ENCODE results near the gene TM4SF20.
A peak's percentile ranks its signal among the peaks of the same experiment; 100 is the strongest.

TM4SF20 gene

DNA sequence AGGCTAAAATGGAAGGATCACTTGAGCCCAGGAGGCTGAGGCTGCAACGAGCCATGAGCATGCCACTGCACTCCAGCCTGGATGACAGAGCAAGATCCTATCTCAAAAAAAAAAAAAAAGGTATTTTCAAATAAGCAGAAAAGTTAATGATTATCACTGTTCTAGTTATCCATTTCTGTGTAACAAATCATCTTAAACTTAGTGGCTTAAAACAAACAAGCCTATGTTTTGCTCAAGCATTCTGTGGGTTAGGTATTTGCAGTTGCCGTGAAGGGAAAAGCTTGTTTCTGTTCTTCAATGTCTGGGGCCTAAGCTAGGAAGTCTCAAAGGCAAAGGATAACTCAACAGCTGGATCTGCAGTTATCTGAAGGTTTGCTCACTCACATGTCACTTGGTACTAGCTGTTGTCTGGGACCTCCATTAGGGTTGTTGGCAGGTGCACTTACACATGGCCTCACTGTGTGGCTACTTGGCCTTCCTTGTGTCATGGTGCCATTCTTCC is 40.0 kb downstream of the TM4SF20 start:
- Histone ChIP-seq H3K36me3 (replicated peaks) (peaks cover 48% of the 10 kb centered on the region), H3K4me3 (no peak overlapping the region), H3K4me1 (peaks cover 19% of the 10 kb centered on the region), H3K9me3 (no peaks in the 10 kb centered on the region), H3K27me3 (ENCODE audit: low read depth) (no peaks in the 10 kb centered on the region)
- in situ Hi-C loops (cut with MboI; ENCODE audit: low sequenced_read_pairs), result no loop called here
- DNase-seq (ENCODE audit: low spot score in 2 of 2), result no peak

DNA sequence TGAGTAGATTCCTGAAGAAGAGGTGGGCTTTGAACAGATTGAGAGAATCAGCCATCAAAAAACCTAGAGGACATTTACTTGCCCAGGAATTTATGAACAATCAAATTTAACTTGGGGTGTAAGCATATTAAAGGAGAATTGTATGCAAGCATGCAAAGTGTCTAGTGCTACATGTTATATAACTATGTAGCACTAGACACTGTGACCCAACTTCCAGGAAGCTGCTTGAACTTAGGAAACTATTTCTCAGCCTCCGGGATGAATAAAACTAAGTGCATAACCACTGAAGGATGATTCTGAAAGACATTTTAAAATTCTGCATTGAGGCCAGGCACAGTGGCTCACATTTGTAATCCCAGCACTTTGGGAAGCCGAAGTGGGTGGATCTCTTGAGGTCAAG is 41.7 kb downstream of the TM4SF20 start:
- no peak for DNase-seq (ENCODE audit: low spot score in 2 of 2)
- Histone ChIP-seq H3K36me3 (replicated peaks) (peaks cover 54% of the 10 kb centered on the region), H3K4me3 (no peak overlapping the region), H3K27me3 (ENCODE audit: low read depth) (no peaks in the 10 kb centered on the region), H3K4me1 (peaks cover 17% of the 10 kb centered on the region), H3K9me3 (no peaks in the 10 kb centered on the region)
- in situ Hi-C loops (cut with MboI; ENCODE audit: low sequenced_read_pairs), result no loop called here

DNA sequence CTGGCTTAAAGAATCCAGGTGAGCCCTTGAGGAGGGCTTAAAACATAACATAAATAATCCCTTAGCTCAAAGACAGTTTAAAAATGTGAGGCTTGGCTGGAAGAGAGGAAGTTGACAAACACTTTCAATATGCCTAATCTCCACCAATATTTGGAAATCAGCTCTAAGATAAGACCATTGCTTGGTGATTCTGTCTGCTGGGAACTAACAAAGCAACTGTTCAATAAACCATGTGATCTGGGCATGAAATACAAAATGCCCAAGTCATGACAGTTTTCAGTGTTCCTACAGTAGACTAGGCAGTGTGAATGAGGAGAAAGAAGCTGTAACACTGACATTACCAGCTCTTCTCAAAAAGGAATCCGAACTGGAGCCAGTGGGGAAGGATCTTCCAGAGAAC is 43.4 kb downstream of the TM4SF20 start:
- H3K4me3 ChIP-seq, result no peak overlapping the region
- in situ Hi-C loops (cut with MboI; ENCODE audit: low sequenced_read_pairs), result no loop called here
- H3K9me3 ChIP-seq, result no peaks in the 10 kb centered on the region
- H3K27me3 ChIP-seq (ENCODE audit: low read depth), result no peaks in the 10 kb centered on the region
- DNase-seq (ENCODE audit: low spot score in 2 of 2), result no peak
- peaks cover 62% of the 10 kb centered on the region for H3K36me3 ChIP-seq (replicated peaks)
- H3K4me1 ChIP-seq, result no peaks in the 10 kb centered on the region; the same call in 1 of the 2 replicates

DNA sequence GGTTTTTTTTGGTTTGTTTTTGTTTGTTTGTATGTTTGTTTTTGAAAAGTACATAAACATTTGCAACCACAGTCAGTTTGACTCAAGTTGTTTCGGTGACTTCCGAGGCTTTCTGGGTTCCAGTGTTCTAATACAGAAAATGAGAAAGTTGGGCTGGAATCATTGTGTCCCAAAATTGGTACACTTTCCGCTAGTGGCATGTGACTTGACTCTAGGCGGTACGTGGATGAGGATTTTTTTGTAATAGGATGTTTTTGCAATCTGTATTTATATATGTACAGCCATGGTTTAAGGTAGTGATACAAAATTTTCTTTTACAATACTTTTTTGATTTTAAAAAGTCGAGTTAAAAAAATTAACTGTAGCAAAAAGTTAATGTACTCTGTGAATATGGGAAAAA is 52.3 kb downstream of the TM4SF20 start:
- Histone ChIP-seq H3K4me1 (peaks cover 43% of the 10 kb centered on the region), H3K27me3 (ENCODE audit: low read depth) (no peaks in the 10 kb centered on the region), H3K9me3 (peaks cover 7% of the 10 kb centered on the region; the same call in 1 of the 2 replicates), H3K4me3 (peak overlapping the region; percentile 73), H3K36me3 (replicated peaks) (peaks cover 12% of the 10 kb centered on the region)
- in situ Hi-C loops (cut with MboI; ENCODE audit: low sequenced_read_pairs), result no loop called here
- DNase-seq (ENCODE audit: low spot score in 2 of 2), result no peak

DNA sequence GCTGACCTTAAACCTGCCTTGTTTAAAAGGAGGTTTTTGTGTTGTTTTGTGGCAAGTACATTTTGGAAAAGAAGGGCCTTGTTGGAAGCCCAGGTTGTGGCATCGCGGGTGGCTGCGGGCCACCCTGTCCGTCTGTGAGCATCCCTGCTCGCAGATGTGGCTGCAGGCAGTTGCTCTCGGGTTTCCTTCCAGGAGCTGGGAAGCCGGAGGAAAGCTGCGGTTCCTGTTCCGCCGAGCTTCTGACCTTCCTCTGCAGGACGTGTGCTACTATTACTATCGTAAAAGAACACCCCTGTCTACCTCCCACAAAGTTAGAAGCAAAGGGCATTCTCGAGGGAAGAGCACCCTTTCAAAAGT is 53.3 kb downstream of the TM4SF20 start:
- in situ Hi-C loops (cut with MboI; ENCODE audit: low sequenced_read_pairs), result no loop called here
- Histone ChIP-seq H3K27me3 (ENCODE audit: low read depth) (no peaks in the 10 kb centered on the region), H3K9me3 (peaks cover 7% of the 10 kb centered on the region; the same call in 1 of the 2 replicates), H3K4me1 (peaks cover 43% of the 10 kb centered on the region), H3K4me3 (peak overlapping the region; percentile 73), H3K36me3 (replicated peaks) (peaks cover 4% of the 10 kb centered on the region)
- peak; percentile 59 to 61 for DNase-seq (ENCODE audit: low spot score in 2 of 2)

DNA sequence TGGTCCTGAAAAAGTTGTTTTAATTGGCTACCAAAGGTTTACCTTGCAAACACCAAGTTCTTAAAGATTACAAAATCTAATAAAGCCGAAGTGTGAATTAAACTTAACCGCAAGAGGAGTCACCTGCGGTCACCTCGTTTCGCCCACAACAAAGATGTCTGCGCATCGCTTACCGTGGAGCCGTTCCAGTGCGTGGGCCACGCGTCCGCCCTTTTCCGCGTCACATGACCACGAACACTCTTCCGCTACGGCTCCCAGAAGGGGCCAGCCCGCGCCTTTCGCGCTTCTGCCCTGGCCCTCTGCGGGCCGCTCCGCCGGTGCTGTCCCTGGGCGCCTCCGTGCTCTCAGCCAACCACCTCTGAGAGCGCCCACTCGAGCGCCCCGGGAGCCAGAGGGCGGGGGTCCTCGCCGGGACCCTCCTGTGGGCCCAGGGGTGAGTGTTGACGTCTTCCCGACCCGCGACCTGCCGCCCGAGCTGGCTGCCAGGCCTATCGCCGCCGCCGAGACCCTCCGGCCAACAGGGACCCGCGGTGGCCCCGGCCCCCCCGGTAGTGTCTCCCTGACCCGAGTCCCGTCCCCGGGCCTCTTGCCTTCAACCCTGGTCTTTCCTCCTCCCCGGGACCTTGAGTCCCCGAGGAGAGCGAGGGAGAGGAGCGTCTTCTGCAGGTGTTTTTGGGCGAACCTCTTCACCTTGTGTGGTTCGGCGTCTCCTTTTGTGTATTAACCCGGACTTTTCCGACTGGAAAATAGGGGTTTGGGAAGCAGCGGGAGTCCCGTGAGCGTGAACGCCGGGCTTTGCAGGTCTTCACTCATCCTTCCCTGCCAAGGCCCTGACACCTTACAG is 53.9 kb downstream of the TM4SF20 start, which contains the start of gene MFF:
Gene MFF (plus strand): TSS at position 257 of the 844 bp plus-strand sequence. CDS start 5,415 bp downstream, outside the sequence.
- Histone ChIP-seq H3K36me3 (replicated peaks) (no peaks in the 10 kb centered on the region; the same call in 1 of the 2 replicates), H3K4me1 (peaks cover 43% of the 10 kb centered on the region), H3K9me3 (peaks cover 7% of the 10 kb centered on the region; the same call in 1 of the 2 replicates), H3K4me3 (peak within 1 kb of the TSS; percentile 73), H3K27me3 (ENCODE audit: low read depth) (no peaks in the 10 kb centered on the region)
- in situ Hi-C loops (cut with MboI; ENCODE audit: low sequenced_read_pairs), result no loop called here
- peak; percentile 89 to 94 for DNase-seq (ENCODE audit: low spot score in 2 of 2)

DNA sequence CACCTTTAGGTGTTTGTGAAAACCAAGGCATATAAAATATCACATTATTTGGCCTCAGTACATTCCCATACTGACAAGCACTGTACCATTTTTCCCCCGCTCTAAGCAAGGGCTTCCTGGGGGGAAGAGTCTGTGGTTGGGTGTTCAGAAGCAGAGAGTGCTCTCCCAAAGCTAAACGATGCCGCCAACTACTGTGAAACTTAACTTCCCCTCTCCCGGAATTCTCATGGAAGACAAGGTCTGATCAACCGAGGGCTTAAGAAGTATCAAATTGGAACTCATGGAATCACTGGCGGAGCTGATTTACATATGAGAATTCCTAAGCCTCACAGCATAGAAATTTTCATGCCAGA is 54.5 kb downstream of the TM4SF20 start:
- peaks cover 7% of the 10 kb centered on the region; the same call in 1 of the 2 replicates for H3K9me3 ChIP-seq
- H3K4me1 ChIP-seq, result peaks cover 37% of the 10 kb centered on the region
- no peaks in the 10 kb centered on the region for H3K36me3 ChIP-seq (replicated peaks)
- DNase-seq (ENCODE audit: low spot score in 2 of 2), result peak; percentile 41 to 69
- no peaks in the 10 kb centered on the region for H3K27me3 ChIP-seq (ENCODE audit: low read depth)
- peak overlapping the region; percentile 73 for H3K4me3 ChIP-seq
- in situ Hi-C loops (cut with MboI; ENCODE audit: low sequenced_read_pairs), result no loop called here

DNA sequence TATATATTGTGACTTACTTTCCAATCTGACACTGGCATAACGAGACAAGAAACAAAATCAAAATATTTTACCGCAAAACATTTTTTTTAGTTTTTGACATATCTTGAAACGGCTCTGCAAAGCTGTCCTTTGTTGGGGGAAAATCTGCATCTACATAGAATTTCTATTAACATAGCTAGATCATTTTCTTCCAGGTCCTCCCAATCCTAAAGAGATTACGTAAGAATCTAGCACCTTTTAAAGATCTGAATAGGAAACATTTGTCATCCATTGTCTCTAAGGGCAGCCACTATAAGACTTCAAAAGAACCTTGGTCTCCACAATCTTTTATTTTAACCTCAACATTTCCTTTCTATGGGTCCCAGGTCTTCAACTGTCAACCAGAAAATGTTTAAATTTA is 55.3 kb downstream of the TM4SF20 start:
- peak in 1 of 2 experiments; percentile 69 for DNase-seq (ENCODE audit: low spot score in 2 of 2)
- in situ Hi-C loops (cut with MboI; ENCODE audit: low sequenced_read_pairs), result no loop called here
- Histone ChIP-seq H3K36me3 (replicated peaks) (no peaks in the 10 kb centered on the region), H3K27me3 (ENCODE audit: low read depth) (no peaks in the 10 kb centered on the region), H3K9me3 (peaks cover 7% of the 10 kb centered on the region; the same call in 1 of the 2 replicates), H3K4me1 (peaks cover 29% of the 10 kb centered on the region), H3K4me3 (no peak overlapping the region)

DNA sequence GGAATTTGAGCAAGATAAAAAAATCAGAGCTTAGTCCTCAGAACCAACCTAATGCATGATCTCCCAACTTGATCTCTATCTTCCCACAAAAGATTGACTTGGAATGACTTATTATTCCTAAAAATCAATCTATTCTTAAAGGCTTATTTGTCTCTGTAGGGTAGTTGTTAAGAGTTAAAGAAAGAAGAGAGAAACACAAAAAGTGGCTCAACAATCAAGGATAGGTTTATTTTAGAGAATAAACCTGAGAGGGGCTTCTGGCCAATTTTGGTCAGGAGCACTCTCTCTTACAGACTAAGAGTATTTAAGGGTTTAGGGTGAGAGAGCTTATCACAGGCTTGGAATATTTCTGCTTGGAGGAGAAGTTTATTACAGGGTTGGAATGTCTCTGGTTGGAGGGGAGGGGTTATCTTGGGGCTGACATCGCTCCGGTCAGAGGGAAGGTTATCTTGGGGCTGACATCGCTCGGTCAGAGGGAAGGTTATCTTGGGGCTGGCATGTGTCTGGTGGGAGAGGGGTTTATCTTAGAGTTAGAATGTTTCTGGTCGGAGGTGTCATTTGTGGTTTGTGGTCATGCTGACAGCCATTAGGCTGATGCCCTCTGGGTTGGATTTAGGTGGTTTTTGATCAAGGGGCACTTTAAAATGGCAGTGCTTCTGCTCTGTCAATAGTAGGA is 56.4 kb downstream of the TM4SF20 start:
- DNase-seq (ENCODE audit: low spot score in 2 of 2), result no peak
- H3K4me3 ChIP-seq, result no peak overlapping the region
- H3K36me3 ChIP-seq (replicated peaks), result no peaks in the 10 kb centered on the region
- in situ Hi-C loops (cut with MboI; ENCODE audit: low sequenced_read_pairs), result no loop called here
- H3K27me3 ChIP-seq (ENCODE audit: low read depth), result no peaks in the 10 kb centered on the region
- H3K4me1 ChIP-seq, result peaks cover 19% of the 10 kb centered on the region
- peaks cover 7% of the 10 kb centered on the region for H3K9me3 ChIP-seq

DNA sequence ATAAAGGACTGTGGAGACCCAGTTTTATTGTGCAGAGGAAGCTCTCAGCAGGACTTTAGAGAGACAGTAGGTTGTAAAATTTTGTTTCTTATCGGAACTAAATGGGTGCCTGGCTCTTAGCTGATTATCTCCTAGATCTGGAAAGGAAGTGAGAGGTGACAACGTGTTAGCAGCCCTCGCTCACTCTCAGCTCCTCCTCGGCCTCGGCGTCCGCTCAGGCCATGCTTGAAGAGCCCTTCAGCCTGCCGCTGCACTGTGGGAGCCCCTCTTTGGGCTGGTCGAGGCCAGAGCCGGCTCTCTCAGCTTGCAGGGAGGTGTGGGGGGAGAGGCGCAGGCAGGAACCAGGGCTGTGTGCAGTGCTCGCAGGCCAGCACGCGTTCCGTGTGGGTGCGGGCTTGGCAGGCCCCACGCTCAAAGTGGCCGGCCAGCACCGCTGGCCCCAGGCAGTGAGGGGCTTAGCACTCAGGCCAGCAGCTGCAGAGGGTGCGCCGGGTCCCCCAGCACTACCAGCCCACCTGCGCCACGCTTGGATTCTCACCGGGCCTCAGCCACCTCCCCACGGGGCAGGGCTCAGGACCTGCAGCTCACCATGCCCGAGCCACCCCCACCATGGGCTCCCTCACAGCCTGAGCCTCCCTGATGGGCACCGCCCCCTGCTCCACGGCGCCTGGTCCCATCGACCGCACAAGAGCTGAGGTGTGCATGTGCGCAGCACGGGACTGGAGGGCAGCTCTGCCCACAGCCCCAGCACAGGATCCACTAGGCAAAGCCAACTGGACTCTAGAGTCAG is 58.6 kb downstream of the TM4SF20 start:
- in situ Hi-C loops (cut with MboI; ENCODE audit: low sequenced_read_pairs), result no loop called here
- DNase-seq (ENCODE audit: low spot score in 2 of 2), result no peak
- peaks cover 14% of the 10 kb centered on the region for H3K4me1 ChIP-seq
- peaks cover 7% of the 10 kb centered on the region for H3K9me3 ChIP-seq
- H3K36me3 ChIP-seq (replicated peaks), result no peaks in the 10 kb centered on the region
- no peak overlapping the region for H3K4me3 ChIP-seq
- no peaks in the 10 kb centered on the region for H3K27me3 ChIP-seq (ENCODE audit: low read depth)

DNA sequence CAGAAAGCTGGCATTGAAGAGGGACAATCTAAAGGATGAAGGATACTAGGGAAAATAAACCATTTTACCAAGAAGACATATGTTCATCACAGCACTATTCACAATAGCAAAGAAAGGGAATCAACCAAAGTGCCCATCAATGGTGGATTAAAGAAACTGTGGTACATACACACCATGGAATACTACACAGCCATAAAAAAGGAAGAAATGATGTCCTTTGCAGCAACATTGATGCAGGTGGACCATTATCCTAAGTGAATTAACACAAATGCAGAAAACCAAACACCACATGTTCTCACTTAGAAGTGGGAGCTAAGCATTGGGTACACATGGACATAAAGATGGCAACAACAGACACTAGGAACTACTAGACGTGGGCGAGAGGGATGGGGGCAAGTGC is 61.3 kb downstream of the TM4SF20 start:
- in situ Hi-C loops (cut with MboI; ENCODE audit: low sequenced_read_pairs), result no loop called here
- H3K36me3 ChIP-seq (replicated peaks), result no peaks in the 10 kb centered on the region
- peaks cover 5% of the 10 kb centered on the region for H3K9me3 ChIP-seq
- H3K27me3 ChIP-seq (ENCODE audit: low read depth), result no peaks in the 10 kb centered on the region
- no peak for DNase-seq (ENCODE audit: low spot score in 2 of 2)
- peaks cover 7% of the 10 kb centered on the region for H3K4me1 ChIP-seq
- H3K4me3 ChIP-seq, result no peak overlapping the region

DNA sequence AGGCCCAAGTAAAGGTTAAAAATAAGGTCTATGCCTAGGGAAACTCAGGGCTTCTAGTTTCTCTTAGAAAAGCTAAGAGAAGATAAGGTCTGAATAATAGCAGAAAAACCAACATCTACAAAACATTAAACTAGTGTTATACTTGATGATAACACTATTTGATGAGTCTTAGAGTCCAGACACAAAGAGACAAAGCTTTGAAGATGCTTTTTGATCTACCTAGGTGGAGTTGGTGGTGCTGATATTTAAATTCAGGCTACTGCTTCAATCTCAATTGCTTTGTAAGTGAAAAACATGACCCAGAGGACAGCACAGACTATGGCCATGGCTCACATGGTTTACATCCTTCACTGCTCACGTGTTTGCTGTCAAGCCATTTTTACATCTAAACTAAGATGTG is 65.8 kb downstream of the TM4SF20 start:
- no peak overlapping the region for H3K4me3 ChIP-seq
- in situ Hi-C loops (cut with MboI; ENCODE audit: low sequenced_read_pairs), result no loop called here
- H3K27me3 ChIP-seq (ENCODE audit: low read depth), result no peaks in the 10 kb centered on the region
- peaks cover 45% of the 10 kb centered on the region for H3K4me1 ChIP-seq
- DNase-seq (ENCODE audit: low spot score in 2 of 2), result no peak
- no peaks in the 10 kb centered on the region; the same call in 1 of the 2 replicates for H3K9me3 ChIP-seq
- H3K36me3 ChIP-seq (replicated peaks), result no peaks in the 10 kb centered on the region

DNA sequence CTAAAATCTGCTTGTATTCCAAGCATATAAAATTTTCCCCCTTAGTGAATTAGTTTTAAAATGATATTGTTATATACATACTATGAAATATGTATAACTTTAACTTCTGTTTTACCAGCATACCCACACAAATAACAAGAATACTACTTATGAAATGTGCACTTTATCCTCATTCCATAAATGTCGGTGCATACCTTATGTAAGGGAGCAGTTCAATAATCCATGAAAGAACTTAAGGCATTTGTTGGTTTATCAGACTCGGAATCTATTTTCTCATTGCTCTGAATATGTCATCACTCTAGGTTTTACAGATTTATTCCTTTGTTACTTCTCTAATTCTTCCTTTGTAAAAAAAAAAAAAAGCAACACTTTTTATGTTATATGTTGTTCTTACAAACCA is 66.5 kb downstream of the TM4SF20 start:
- in situ Hi-C loops (cut with MboI; ENCODE audit: low sequenced_read_pairs), result no loop called here
- H3K27me3 ChIP-seq (ENCODE audit: low read depth), result no peaks in the 10 kb centered on the region
- DNase-seq (ENCODE audit: low spot score in 2 of 2), result peak in 1 of 2 experiments; percentile 73
- no peak overlapping the region for H3K4me3 ChIP-seq
- H3K4me1 ChIP-seq, result peaks cover 50% of the 10 kb centered on the region
- no peaks in the 10 kb centered on the region; the same call in 1 of the 2 replicates for H3K9me3 ChIP-seq
- H3K36me3 ChIP-seq (replicated peaks), result no peaks in the 10 kb centered on the region

All from HAP-1 (cell line).